ENCODE results near the gene PLD1.

DNA sequence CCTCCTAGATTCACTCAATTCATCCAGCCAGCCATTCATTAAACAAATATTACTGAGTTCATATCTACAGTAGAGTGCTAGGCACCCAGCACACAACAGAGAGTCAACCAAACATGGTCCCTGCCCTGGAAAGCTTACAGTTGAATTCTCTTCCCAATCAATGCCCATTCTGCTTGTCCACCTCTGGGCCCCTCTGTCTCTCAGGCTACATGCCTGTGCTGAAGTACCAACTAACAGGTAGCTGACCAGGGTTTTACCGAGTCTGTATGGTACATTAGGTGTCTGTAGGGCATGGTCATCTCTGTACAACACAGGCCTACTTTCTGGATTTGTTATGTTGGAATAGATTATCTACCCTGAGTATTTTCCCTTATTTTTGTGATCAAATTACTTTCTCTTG lies 23.3 kb downstream of the PLD1 start:
- TF ChIP-seq POLR2AphosphoS5 (IDR thresholded peaks at IDR 0.05), result no peak
- TF ChIP-seq POLR2A (IDR thresholded peaks at IDR 0.05), result no peak
- TF ChIP-seq, protein P1, sequence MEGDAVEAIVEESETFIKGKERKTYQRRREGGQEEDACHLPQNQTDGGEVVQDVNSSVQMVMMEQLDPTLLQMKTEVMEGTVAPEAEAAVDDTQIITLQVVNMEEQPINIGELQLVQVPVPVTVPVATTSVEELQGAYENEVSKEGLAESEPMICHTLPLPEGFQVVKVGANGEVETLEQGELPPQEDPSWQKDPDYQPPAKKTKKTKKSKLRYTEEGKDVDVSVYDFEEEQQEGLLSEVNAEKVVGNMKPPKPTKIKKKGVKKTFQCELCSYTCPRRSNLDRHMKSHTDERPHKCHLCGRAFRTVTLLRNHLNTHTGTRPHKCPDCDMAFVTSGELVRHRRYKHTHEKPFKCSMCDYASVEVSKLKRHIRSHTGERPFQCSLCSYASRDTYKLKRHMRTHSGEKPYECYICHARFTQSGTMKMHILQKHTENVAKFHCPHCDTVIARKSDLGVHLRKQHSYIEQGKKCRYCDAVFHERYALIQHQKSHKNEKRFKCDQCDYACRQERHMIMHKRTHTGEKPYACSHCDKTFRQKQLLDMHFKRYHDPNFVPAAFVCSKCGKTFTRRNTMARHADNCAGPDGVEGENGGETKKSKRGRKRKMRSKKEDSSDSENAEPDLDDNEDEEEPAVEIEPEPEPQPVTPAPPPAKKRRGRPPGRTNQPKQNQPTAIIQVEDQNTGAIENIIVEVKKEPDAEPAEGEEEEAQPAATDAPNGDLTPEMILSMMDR (IDR thresholded peaks at IDR 0.05), result no peak
